ENCODE measurements around the gene TNS3. TPM values are rescaled to one million over a fixed set of nuclear protein-coding genes. Genes with fewer than 3 reads are reported as not detected.

TNS3 gene
- total and polyA plus RNA-seq, 4 donors: 58.6 to 117 (median 74.7) TPM

DNA sequence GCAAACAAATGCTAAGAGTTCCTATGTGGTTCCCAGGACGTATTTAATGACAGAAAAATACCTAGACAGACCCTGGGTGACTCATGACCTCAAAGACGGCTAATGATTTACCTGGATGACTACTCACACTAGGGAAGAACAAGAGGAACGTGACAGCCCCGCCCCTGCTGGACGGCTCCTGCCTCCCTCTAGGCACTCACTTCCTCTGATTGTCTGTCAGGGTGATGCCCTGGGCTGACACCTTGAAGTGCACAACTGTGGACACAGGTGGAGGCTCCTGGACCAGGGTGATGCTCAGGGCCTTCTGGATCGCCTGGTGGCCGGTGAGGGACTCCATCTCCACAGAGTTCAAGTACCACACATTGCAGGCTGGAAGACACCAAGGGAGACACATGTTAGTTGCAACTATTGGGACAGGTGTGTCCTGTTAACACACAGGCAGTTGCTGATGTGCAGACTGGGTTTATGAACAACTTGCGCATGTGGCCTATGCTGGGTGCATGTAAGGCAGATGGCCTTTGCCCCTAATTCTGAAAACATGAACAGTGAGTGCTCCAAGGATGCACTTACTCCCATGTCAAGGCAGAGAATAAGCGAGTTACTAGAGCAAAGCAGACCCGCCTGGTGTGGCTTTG, 298.3 kb downstream of the TNS3 start:
- Histone ChIP-seq H3K27ac (ENCODE audit: low read depth, low read length) (no peak overlapping the region), H3K9me3 (ENCODE audit: control insufficient read depth, insufficient read depth, low read length) (no peaks in the 10 kb centered on the region), H3K4me3 (ENCODE audit: low read depth, low read length) (no peak overlapping the region), H3K4me1 (ENCODE audit: control insufficient read depth, insufficient read depth, low read length) (peaks cover 3% of the 10 kb centered on the region), H3K36me3 (ENCODE audit: control insufficient read depth, insufficient read depth, low read length) (peaks cover 70% of the 10 kb centered on the region), H3K27me3 (ENCODE audit: control insufficient read depth, insufficient read depth, low read length) (no peaks in the 10 kb centered on the region)
- 83% methylated on average over 10 of the region's 10 CpGs for WGBS (ENCODE audit: insufficient coverage)
- no peak for DNase-seq (ENCODE audit: low read depth in 4 of 6, low spot score in 6 of 6)

DNA sequence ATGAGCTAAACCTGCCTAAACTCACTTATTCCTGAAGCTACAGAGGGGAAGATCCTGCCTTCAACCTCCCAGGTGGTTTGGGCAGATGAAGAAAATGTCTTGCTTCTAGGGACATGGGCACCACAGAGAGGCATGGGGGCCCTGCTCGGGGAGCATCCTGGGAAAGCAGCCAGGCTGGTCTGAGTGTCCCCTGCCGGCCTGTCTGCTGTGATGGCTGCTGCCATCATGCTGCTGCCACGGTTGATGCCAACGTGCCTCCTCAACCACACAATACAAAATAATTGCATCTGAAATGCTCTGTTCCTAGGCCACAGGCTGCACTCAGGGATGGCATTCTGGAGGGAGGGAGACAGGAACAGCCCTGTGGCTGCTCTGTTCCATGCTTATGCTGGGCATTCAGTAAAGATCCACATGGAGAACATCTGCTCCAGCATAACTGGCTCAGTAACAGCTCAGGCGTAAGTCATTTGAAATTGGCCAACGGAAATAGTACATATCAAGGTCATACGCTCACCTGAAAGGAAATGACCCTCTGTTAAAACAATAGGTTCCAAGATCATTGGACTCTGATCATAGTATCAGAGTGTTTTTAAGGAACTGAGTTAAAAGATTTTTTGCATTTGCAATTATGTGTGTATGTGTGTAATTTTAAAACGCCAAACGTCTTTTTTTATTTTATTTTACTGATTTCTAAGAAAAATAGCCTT, 299.0 kb downstream of the TNS3 start:
- peaks cover 71% of the 10 kb centered on the region for H3K36me3 ChIP-seq (ENCODE audit: control insufficient read depth, insufficient read depth, low read length)

DNA sequence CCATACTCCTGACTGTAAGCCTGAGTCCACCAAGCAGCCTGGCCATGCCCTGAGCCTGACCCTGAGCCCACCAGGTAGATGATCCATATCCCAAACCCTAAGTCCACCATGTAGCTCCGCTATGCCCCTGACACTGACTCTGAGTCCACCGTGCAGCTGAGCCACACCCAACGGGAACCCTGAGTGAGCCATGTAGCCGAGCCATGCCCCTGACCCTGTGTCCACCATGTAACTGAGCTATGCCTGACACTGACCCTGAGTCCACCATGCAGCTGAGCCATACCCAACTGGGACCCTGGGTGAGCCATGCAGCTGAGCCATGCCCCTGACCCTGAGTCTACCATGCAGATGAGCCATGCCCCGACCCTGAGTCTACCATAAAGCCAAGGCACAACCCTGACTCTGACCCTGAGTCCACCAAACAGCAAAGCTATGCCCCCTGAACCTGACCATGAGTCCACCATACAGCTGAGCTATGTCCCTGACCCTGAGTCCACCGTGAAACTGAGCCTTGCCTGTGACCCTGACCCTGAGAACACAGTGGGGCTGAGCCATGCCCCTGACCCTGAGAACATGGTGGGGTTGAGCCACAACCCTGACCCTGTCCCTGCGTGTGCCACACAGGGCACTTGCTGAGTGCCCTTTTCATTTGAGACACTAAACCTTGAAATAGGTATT, 299.8 kb downstream of the TNS3 start:
- Histone ChIP-seq H3K4me3 (ENCODE audit: low read depth, low read length) (no peak overlapping the region), H3K4me1 (ENCODE audit: control insufficient read depth, insufficient read depth, low read length) (peaks cover 3% of the 10 kb centered on the region), H3K27me3 (ENCODE audit: control insufficient read depth, insufficient read depth, low read length) (no peaks in the 10 kb centered on the region), H3K36me3 (ENCODE audit: control insufficient read depth, insufficient read depth, low read length) (peaks cover 79% of the 10 kb centered on the region), H3K27ac (ENCODE audit: low read depth, low read length) (no peak overlapping the region), H3K9me3 (ENCODE audit: control insufficient read depth, insufficient read depth, low read length) (no peaks in the 10 kb centered on the region)
- DNase-seq (ENCODE audit: low read depth in 4 of 6, low spot score in 6 of 6): no peak
- WGBS (ENCODE audit: insufficient coverage): 98% methylated on average over 7 of the region's 7 CpGs

More for the DNA sequence above, 299.0 kb downstream of the TNS3 start:
- DNase-seq (ENCODE audit: low read depth in 4 of 6, low spot score in 6 of 6): no peak
- H3K27ac ChIP-seq (ENCODE audit: low read depth, low read length): no peak overlapping the region
- WGBS (ENCODE audit: insufficient coverage): 34% methylated on average over 2 of the region's 9 CpGs
- H3K4me3 ChIP-seq (ENCODE audit: low read depth, low read length): no peak overlapping the region
- H3K9me3 ChIP-seq (ENCODE audit: control insufficient read depth, insufficient read depth, low read length): no peaks in the 10 kb centered on the region
- H3K27me3 ChIP-seq (ENCODE audit: control insufficient read depth, insufficient read depth, low read length): no peaks in the 10 kb centered on the region
- peaks cover 3% of the 10 kb centered on the region for H3K4me1 ChIP-seq (ENCODE audit: control insufficient read depth, insufficient read depth, low read length)

DNA sequence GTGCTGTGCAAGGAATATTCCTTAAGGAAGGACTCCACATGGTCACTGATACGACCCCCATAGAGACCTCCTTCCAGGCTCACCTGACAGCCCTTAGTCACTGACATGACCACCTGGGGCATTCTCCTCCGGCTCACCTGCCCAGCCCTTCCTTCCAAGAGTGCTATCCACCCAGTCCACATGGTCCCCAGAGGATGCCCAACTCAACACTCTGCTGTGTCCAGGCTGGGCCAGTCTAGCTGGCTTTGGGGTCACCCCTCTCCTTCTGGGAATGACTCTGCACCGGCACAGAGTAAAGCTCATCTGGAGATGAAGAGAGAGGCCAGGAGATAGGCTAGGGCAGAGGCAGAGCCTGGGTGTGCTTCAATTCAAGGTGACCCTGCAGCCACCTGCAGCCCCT, 300.8 kb downstream of the TNS3 start:
- H3K9me3 ChIP-seq (ENCODE audit: control insufficient read depth, insufficient read depth, low read length): no peaks in the 10 kb centered on the region
- no peak for DNase-seq (ENCODE audit: low read depth in 4 of 6, low spot score in 6 of 6)
- no peak overlapping the region for H3K4me3 ChIP-seq (ENCODE audit: low read depth, low read length)
- H3K36me3 ChIP-seq (ENCODE audit: control insufficient read depth, insufficient read depth, low read length): peaks cover 85% of the 10 kb centered on the region
- H3K4me1 ChIP-seq (ENCODE audit: control insufficient read depth, insufficient read depth, low read length): no peaks in the 10 kb centered on the region
- H3K27me3 ChIP-seq (ENCODE audit: control insufficient read depth, insufficient read depth, low read length): no peaks in the 10 kb centered on the region
- no peak overlapping the region for H3K27ac ChIP-seq (ENCODE audit: low read depth, low read length)
- WGBS (ENCODE audit: insufficient coverage): 100% methylated on average over 1 of the region's 3 CpGs

DNA sequence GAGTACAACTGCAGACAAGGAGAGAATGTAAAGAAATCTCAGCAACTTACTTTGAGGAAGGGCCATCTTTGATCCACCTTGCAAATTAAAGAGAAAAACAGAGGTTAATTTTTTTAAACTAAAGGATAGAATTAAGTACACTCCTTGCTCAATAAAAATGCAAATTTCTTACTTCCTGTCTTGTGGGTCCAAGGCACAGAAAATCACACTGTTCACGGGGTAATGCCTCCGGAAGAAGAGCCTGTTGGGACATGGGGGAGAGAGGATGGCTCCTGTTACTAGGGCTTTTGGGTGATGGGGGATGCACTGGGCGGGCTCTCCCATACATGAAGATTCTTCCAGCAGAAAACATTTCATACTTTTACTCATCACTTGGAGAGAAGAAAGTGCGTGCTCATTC, 301.8 kb downstream of the TNS3 start:
- H3K4me1 ChIP-seq (ENCODE audit: control insufficient read depth, insufficient read depth, low read length): no peaks in the 10 kb centered on the region
- H3K4me3 ChIP-seq (ENCODE audit: low read depth, low read length): no peak overlapping the region
- no peaks in the 10 kb centered on the region for H3K9me3 ChIP-seq (ENCODE audit: control insufficient read depth, insufficient read depth, low read length)
- H3K27me3 ChIP-seq (ENCODE audit: control insufficient read depth, insufficient read depth, low read length): no peaks in the 10 kb centered on the region
- H3K36me3 ChIP-seq (ENCODE audit: control insufficient read depth, insufficient read depth, low read length): peaks cover 83% of the 10 kb centered on the region
- no CpG with 5 or more reads among the region's 4 CpGs for WGBS (ENCODE audit: insufficient coverage)
- no peak for DNase-seq (ENCODE audit: low read depth in 4 of 6, low spot score in 6 of 6)
- no peak overlapping the region for H3K27ac ChIP-seq (ENCODE audit: low read depth, low read length)

DNA sequence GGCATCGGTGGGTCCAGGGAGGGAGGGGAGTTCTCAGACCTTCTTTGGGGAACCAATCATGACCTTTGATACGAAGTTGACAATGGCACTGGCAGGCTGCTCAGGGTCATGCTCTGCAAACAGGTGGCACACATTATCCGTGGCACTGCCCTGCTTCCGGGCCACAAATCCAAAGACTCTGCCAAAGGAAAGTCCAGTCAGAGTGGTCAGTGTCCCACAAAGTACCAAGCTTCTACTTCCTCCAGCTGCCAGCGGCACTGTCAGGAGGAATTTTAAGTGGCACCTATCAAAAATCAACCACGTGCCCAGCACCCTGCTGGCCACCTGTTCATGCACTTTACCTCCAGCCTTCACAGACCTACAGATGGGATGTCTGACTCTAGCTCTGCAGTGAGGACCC, 303.9 kb downstream of the TNS3 start:
- peaks cover 65% of the 10 kb centered on the region for H3K36me3 ChIP-seq (ENCODE audit: control insufficient read depth, insufficient read depth, low read length)
- H3K4me3 ChIP-seq (ENCODE audit: low read depth, low read length): no peak overlapping the region
- WGBS (ENCODE audit: insufficient coverage): 87% methylated on average over 6 of the region's 6 CpGs
- no peaks in the 10 kb centered on the region for H3K27me3 ChIP-seq (ENCODE audit: control insufficient read depth, insufficient read depth, low read length)
- no peaks in the 10 kb centered on the region for H3K4me1 ChIP-seq (ENCODE audit: control insufficient read depth, insufficient read depth, low read length)
- DNase-seq (ENCODE audit: low read depth in 4 of 6, low spot score in 6 of 6): no peak
- no peak overlapping the region for H3K27ac ChIP-seq (ENCODE audit: low read depth, low read length)
- H3K9me3 ChIP-seq (ENCODE audit: control insufficient read depth, insufficient read depth, low read length): no peaks in the 10 kb centered on the region

DNA sequence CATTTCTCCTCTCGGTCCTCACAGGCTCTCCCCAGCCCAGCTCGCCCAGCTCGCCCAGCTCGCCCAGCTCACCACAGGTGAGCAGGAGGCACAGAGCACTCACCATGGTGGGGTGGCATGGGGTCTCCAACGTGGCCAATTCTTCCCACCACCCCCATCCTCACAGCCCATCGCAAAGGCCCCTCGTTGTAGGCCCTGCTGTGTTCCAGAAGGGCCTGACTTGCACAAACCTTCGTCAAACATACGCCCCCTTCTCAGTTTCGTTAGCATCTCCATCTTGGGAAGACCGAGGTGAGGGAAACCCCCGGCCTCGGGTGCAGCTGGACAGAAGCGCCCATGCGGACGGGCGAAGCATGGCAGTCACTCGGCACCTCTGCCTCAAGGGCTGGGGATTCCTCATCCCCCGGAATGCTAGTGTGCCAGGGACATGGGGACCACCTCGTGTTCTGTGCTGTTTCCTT, 304.6 kb downstream of the TNS3 start:
- H3K27ac ChIP-seq (ENCODE audit: low read depth, low read length): no peak overlapping the region
- no peaks in the 10 kb centered on the region for H3K4me1 ChIP-seq (ENCODE audit: control insufficient read depth, insufficient read depth, low read length)
- peaks cover 58% of the 10 kb centered on the region for H3K36me3 ChIP-seq (ENCODE audit: control insufficient read depth, insufficient read depth, low read length)
- no peak for DNase-seq (ENCODE audit: low read depth in 4 of 6, low spot score in 6 of 6)
- 93% methylated on average over 19 of the region's 20 CpGs for WGBS (ENCODE audit: insufficient coverage)
- no peaks in the 10 kb centered on the region for H3K9me3 ChIP-seq (ENCODE audit: control insufficient read depth, insufficient read depth, low read length)
- no peaks in the 10 kb centered on the region for H3K27me3 ChIP-seq (ENCODE audit: control insufficient read depth, insufficient read depth, low read length)
- H3K4me3 ChIP-seq (ENCODE audit: low read depth, low read length): no peak overlapping the region

DNA sequence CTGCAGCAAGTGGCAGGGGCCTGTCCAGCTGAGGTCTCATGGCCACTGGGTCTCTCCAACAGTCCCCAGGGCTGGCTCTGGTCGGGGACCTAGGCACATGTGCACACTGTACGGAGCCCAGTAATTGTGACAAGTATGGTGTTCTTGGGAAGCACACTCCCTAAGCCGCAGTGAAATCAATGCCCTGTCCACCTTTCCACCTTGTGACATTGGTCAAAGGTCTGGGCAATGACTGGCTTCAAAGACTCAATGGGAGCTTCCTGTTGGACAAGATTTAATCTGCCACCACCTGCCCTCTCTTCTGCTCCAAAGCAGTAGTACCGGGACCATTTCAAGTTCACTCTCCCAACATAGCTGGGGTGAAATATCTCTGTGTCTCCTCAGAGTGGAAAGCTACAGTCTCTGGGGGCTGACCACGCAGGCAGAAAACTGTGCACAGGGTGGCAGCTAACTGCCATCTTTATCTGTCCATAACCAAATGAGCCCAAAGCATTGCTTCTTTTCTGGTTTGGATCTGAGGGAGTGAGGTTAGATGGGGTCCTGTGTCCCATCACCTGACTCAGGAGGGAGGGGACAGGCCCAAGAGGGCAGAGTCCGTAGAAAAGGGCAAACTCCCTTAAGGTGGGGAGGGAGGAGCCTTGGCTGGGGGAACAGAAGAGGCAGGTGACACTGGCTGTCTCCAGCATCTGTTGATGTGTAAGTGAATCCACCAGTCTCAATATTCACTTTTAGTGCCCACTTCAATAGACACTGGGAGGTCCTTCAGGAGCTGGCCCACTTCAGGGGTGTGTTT, 307.7 kb downstream of the TNS3 start:
- no peak overlapping the region for H3K27ac ChIP-seq (ENCODE audit: low read depth, low read length)
- peaks cover 31% of the 10 kb centered on the region for H3K36me3 ChIP-seq (ENCODE audit: control insufficient read depth, insufficient read depth, low read length)
- no peaks in the 10 kb centered on the region for H3K27me3 ChIP-seq (ENCODE audit: control insufficient read depth, insufficient read depth, low read length)
- DNase-seq (ENCODE audit: low read depth in 4 of 6, low spot score in 6 of 6): no peak
- no peaks in the 10 kb centered on the region for H3K4me1 ChIP-seq (ENCODE audit: control insufficient read depth, insufficient read depth, low read length)
- no peaks in the 10 kb centered on the region for H3K9me3 ChIP-seq (ENCODE audit: control insufficient read depth, insufficient read depth, low read length)
- H3K4me3 ChIP-seq (ENCODE audit: low read depth, low read length): no peak overlapping the region
- WGBS (ENCODE audit: insufficient coverage): 96% methylated on average over 4 of the region's 6 CpGs

DNA sequence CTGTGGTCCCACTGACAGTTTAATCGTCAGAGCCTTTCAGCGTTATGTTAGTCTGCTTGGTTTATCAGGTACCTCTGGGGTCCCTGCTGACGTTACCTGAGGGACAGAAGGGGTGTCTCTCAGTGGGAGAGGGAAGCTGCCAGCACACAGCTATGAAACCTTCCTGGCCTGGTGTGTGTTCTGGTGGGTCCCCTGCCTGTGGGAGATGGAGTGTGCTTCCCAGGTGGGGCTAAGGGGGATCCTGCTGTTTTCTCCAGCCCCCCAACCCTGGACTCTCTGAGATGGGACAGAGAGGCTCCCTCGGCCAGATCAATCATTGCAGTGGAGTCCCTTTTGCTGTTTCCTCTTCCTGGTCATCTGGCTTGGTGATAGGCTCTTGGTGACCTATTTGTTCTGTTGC, 308.8 kb downstream of the TNS3 start:
- H3K4me3 ChIP-seq (ENCODE audit: low read depth, low read length): no peak overlapping the region
- no peaks in the 10 kb centered on the region for H3K27me3 ChIP-seq (ENCODE audit: control insufficient read depth, insufficient read depth, low read length)
- H3K9me3 ChIP-seq (ENCODE audit: control insufficient read depth, insufficient read depth, low read length): no peaks in the 10 kb centered on the region
- WGBS (ENCODE audit: insufficient coverage): 97% methylated on average over 3 of the region's 4 CpGs
- no peaks in the 10 kb centered on the region for H3K4me1 ChIP-seq (ENCODE audit: control insufficient read depth, insufficient read depth, low read length)
- no peak for DNase-seq (ENCODE audit: low read depth in 4 of 6, low spot score in 6 of 6)
- peaks cover 24% of the 10 kb centered on the region for H3K36me3 ChIP-seq (ENCODE audit: control insufficient read depth, insufficient read depth, low read length)
- H3K27ac ChIP-seq (ENCODE audit: low read depth, low read length): no peak overlapping the region
